Measurements from ENCODE around the gene MINDY3.

The MINDY3 gene

DNA sequence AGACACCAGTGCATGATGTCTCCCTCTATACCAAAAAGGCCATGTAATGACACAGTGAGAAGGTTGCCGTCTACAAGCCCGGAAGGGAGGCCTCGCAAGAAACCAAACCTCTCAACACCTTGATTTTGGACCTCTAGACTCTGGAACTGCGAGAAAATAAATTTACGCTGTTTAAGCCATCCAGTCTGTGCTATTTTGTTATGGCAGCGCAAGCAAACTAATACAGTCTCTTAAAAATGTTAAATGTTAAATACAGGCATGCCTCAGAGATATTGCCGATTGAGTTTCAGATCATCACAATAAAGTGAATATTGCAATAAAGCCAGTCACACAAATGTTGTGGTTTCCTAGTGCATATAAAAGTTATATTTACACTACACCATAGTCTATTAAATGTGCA is 5.0 kb upstream of the MINDY3 start:
- DNase-seq (ENCODE audit: low read depth), result no peak
- no peak overlapping the region for H3K4me3 ChIP-seq (ENCODE audit: low read length)
- TF ChIP-seq, protein P1, sequence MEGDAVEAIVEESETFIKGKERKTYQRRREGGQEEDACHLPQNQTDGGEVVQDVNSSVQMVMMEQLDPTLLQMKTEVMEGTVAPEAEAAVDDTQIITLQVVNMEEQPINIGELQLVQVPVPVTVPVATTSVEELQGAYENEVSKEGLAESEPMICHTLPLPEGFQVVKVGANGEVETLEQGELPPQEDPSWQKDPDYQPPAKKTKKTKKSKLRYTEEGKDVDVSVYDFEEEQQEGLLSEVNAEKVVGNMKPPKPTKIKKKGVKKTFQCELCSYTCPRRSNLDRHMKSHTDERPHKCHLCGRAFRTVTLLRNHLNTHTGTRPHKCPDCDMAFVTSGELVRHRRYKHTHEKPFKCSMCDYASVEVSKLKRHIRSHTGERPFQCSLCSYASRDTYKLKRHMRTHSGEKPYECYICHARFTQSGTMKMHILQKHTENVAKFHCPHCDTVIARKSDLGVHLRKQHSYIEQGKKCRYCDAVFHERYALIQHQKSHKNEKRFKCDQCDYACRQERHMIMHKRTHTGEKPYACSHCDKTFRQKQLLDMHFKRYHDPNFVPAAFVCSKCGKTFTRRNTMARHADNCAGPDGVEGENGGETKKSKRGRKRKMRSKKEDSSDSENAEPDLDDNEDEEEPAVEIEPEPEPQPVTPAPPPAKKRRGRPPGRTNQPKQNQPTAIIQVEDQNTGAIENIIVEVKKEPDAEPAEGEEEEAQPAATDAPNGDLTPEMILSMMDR (conservative IDR thresholded peaks at IDR 0.05; ENCODE audit: low read length), result no peak

DNA sequence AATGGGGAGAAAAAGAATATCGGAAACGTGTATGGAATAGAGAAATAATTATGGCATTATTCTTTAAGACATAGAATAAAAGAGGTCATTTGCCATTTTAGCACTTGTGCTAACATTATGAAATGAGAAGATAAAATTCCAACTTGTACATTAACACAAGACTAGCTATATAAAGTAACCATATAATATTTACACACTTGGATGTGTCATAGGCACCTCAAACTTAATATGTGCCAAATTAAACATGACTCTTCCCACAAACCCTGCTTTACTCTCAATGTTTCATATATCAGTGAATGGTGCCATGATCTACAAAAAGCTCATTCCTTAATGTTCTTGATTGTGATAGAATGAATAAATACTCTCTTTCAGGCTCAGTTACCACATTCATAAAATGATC is 4.1 kb upstream of the MINDY3 start:
- DNase-seq (ENCODE audit: low read depth), result no peak

DNA sequence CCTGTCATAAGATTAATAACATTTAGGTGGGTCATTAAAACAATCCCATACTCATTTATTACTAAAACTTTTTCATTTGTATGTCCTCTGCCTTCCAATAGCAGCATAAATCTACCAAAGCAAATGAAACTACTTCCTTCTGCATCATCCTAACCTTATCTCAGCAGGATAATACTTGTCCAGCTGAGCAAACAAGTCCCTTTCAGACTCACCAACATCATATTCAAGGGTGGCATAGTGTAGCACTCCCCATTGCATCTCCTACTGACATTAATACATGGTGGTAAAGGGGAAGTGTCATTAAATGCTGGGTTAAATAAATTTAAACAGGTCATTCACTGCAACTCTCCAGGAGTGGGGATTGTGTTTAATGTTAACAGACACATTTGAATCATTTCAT is 3.4 kb upstream of the MINDY3 start:
- no peak overlapping the region for H3K4me3 ChIP-seq (ENCODE audit: low read length)
- no peak for DNase-seq (ENCODE audit: low read depth)
- TF ChIP-seq, protein P1 (conservative IDR thresholded peaks at IDR 0.05; ENCODE audit: low read length), result no peak

More for the DNA sequence above, 4.1 kb upstream of the MINDY3 start:
- TF ChIP-seq, protein P1 (conservative IDR thresholded peaks at IDR 0.05; ENCODE audit: low read length), result no peak
- H3K4me3 ChIP-seq (ENCODE audit: low read length), result no peak overlapping the region

DNA sequence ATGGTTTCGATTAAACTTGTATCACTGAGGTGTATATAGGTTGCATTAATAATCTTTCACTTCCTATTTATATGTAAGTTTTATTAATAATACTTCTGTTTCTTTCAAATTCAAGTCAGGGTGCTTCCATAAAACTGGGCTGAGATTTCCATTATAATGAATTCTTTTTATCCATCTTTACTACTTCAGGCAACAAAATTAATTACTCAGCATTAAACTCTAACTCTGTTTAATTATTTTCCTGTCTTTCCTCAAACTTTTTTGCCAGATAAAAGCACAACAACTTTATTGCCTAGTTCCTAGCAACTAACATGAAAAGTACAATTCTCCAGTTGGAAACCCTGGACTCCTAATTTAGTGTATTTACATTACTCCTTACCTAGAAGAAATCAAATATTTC is 3.0 kb upstream of the MINDY3 start:
- H3K4me3 ChIP-seq (ENCODE audit: low read length), result no peak overlapping the region
- TF ChIP-seq, protein P1 (conservative IDR thresholded peaks at IDR 0.05; ENCODE audit: low read length), result no peak
- no peak for DNase-seq (ENCODE audit: low read depth)

DNA sequence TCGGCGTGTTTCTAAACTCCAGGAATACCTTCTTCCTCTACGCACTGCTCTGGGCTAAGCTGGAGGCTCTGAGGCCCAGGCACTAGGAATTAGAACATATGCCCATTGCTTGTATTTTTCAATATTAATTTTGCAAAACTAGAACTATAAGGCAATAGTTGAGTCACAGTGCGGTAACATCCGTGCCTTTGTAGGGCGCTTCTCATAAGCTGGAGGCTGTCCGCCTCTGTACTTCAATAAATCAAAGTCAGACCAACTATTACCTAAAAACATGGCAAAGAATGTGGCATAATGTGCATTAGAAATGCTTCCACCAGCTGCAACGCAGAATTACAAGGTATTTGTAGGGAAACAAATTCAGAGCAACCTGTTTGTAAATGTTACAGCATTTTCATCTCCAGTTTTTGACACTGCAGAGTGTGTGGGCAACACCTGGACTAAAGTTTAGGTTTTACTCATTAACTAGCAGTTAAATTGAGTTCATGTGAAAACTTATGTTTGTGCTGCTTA is 440 bp upstream of the MINDY3 start:
- peak overlapping the region; percentile 85 for H3K4me3 ChIP-seq (ENCODE audit: low read length)
- TF ChIP-seq, protein P1 (conservative IDR thresholded peaks at IDR 0.05; ENCODE audit: low read length), result no peak
- DNase-seq (ENCODE audit: low read depth), result no peak

DNA sequence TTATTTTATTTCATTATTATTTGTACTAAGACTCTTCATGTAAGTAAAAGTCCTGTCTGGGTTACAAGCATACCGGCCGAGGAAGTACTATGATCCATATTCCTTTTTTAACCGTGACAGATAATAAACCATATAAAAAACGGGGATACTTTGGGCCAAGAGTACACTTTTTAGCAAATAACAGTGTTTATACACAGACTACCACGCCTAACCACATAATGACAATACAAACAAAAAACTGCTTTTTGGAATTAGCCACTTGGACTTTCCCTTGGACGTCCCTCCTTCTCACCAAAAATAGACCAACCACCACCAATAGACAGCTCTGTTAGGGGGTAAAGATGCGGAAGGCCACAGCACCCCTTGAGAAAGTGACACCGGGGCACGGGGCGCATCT is 800 bp downstream of the MINDY3 start:
- TF ChIP-seq, protein P1 (conservative IDR thresholded peaks at IDR 0.05; ENCODE audit: low read length), result no peak
- H3K4me3 ChIP-seq (ENCODE audit: low read length), result peak overlapping the region; percentile 85
- DNase-seq (ENCODE audit: low read depth), result no peak

DNA sequence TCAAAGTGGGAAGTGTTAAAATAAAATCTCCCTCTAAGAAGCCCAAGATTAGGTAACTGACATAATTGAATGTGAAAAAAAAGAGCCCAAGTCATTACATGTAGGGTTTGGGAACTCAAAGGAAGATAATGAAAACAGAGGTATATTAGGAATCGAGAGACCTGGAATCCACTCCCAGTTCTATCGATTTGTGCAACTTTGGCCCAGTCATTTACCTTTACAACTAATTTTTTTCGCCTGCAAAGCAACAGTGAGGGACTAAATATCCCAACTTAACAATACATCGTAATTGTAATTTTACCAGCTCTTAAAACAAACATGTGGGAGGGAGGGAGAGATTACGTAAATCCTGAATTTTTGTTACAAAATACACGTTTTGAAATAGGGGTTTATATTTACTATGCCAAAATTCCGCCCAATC is 1.4 kb downstream of the MINDY3 start:
- TF ChIP-seq, protein P1 (conservative IDR thresholded peaks at IDR 0.05; ENCODE audit: low read length), result no peak
- no peak for DNase-seq (ENCODE audit: low read depth)
- peak overlapping the region; percentile 85 for H3K4me3 ChIP-seq (ENCODE audit: low read length)
